Measurements from ENCODE around the gene CNTNAP2. TPM values are rescaled to one million over a fixed set of nuclear protein-coding genes. Genes with fewer than 3 reads are reported as not detected.

CNTNAP2 gene
- total and polyA plus RNA-seq, 2 of the 13 experiments (the other 11 are each of a cell fraction or from before 2014, with no cell fraction given): 0.40 to 0.42 TPM

GRCh38 chr7:146542101-146542500 lies 425.5 kb downstream of the CNTNAP2 start (continued):
- TF ChIP-seq ZNF333 (CRISPR knock-in tag; IDR thresholded peaks at IDR 0.05; ENCODE audit: borderline replicate concordance): no peak

- Histone ChIP-seq H3K27ac (ENCODE audit: extremely low read length, insufficient read depth, low read length) (no peak overlapping the region), H3K79me2 (ENCODE audit: insufficient read depth, low read length) (no peaks in the 10 kb centered on the region), H3K4me3 (replicated peaks in 1 of 3; ENCODE audit: insufficient read depth in 1 of 3, low read depth in 2 of 3, low read length in 3 of 3) (no peak overlapping the region), H3K27me3 (ENCODE audit: control insufficient read depth in 1 of 2, insufficient read depth in 2 of 2, low read length in 2 of 2) (no peaks in the 10 kb centered on the region), H2AFZ (ENCODE audit: low read length) (no peak overlapping the region), H3K36me3 (replicated peaks in 1 of 2; ENCODE audit: control insufficient read depth in 1 of 2, insufficient read depth in 2 of 2, low read length in 2 of 2) (no peaks in the 10 kb centered on the region), H3K4me2 (ENCODE audit: low read depth, low read length) (no peak overlapping the region), H3K9ac (ENCODE audit: insufficient read depth, low read depth, low read length) (no peak overlapping the region), H3K9me3 (ENCODE audit: low read length) (peaks cover 88% of the 10 kb centered on the region), H4K20me1 (ENCODE audit: insufficient read depth, low read length) (no peaks in the 10 kb centered on the region), H3K4me1 (ENCODE audit: insufficient read depth, low read length) (no peaks in the 10 kb centered on the region)
- DNase-seq (ENCODE audit: low spot score) (no peak), ATAC-seq (no peak), FAIRE-seq (no peak)
- 3% methylated on average over 2 of the region's 2 CpGs for WGBS (ENCODE audit: low lambda C conversion rate)
- intact Hi-C loops (cut with micrococcal nuclease; ENCODE audit: unreplicated experiment): no loop called here
- in situ Hi-C loops (cut with HindIII; ENCODE audit: extremely low pct_ligation_motif_present, low pct_unique_long_range_greater_than_20kb): no loop called here
- CTCF ChIA-PET (ENCODE audit: low intra/inter-chr PET ratio, low total read pairs): no interaction called here
- TF ChIP-seq ZBTB26 (CRISPR knock-in tag; IDR thresholded peaks at IDR 0.05; ENCODE audit: borderline replicate concordance) (no peak), FIP1L1 (IDR thresholded peaks at IDR 0.05; ENCODE audit: borderline replicate concordance, insufficient read depth, low read depth, low read length) (no peak), ZFP91 (CRISPR knock-in tag; IDR thresholded peaks at IDR 0.05; ENCODE audit: borderline replicate concordance) (no peak), DPF2 (CRISPR knock-in tag; IDR thresholded peaks at IDR 0.05; ENCODE audit: borderline replicate concordance, low read depth) (no peak)
- no TSS peak for BruUV-seq (replicated peaks)
- POLR2A ChIA-PET: no interaction called here
Measured at GRCh38 chr7:146544748-146545147, 428.1 kb downstream of the CNTNAP2 start.
